GM12878 (cell line): ENCODE measurements around the gene FMNL2. TPM values are rescaled to one million over a fixed set of nuclear protein-coding genes. Genes with fewer than 3 reads are reported as not detected.

Experiments
- ATAC-seq: fragments of 200-7000 bp; cut with Tn5 transposase; 3 replicates; pipeline ENCODE4 v1.9.1; 2020; ENCODE audit warnings: mild to moderate bottlenecking, moderate library complexity
- BruUV-seq: library from RNA; stranded (reverse); fragments of 400-500 nt; replicated peaks from 2 replicates; lab custom pipeline; 2021; lab: Mats Ljungman, UMichigan
- CTCF ChIA-PET: fragments of 300-600 bp; sonication (Branson Sonifier 250); formaldehyde crosslinking; extraction: SDS; loops from one replicate; lab custom pipeline; 2021; ENCODE audit warnings: inconsistent platforms; lab: Yijun Ruan, JAX
- POLR2A ChIA-PET: fragments of 350-600 bp; formaldehyde crosslinking; extraction: SDS; loops from one replicate; lab custom pipeline; 2021; ENCODE audit warnings: inconsistent platforms; lab: Charles Lee
- RAD21 ChIA-PET: fragments of 300-600 bp; sonication (Branson Sonifier 250); formaldehyde crosslinking; loops from one replicate; lab custom pipeline; 2023; ENCODE audit warnings: antibody characterized with exemption; ENCODE audit not compliant: unreplicated experiment; lab: Charles Lee
- SMC1A ChIA-PET: fragments of 300-600 bp; sonication (Branson Sonifier 250); formaldehyde crosslinking; loops from one replicate; lab custom pipeline; 2023; ENCODE audit not compliant: unreplicated experiment, uncharacterized antibody; lab: Charles Lee
- DNase-seq: peaks from one replicate; pipeline ENCODE4 v3.0.0-alpha.2; 2011; ENCODE audit warnings: low read depth, low spot score
- FAIRE-seq: peaks from 3 replicates; lab custom pipeline; 2011; peaks lifted over from hg19 to GRCh38; lab: Jason Lieb, UNC
- H2AFZ ChIP-seq: 2 replicates; pipeline ENCODE4 v1.6.0; 2011; ENCODE audit warnings: low read depth, low read length, control low read depth; ENCODE audit not compliant: control insufficient read depth
- H3K27ac ChIP-seq: 2 replicates; pipeline ENCODE4 v1.5.1; 2011; ENCODE audit warnings: control low read depth; ENCODE audit not compliant: control insufficient read depth, insufficient read depth
- H3K27me3 ChIP-seq, 2 experiments: replicated peaks in 1 of 2; 2 replicates each; pipeline versions ENCODE4 v1.6.0 to v1.6.1; 2011; ENCODE audit warnings: low read length in 1 of 2; ENCODE audit not compliant: control insufficient read depth in 2 of 2, insufficient read depth in 2 of 2
- H3K36me3 ChIP-seq, 2 experiments: 2 replicates each; pipeline ENCODE4 v1.5.1; 2011; ENCODE audit warnings: low read length in 1 of 2; ENCODE audit not compliant: control insufficient read depth in 2 of 2, insufficient read depth in 2 of 2
- H3K4me1 ChIP-seq: 2 replicates; pipeline ENCODE4 v1.6.1; 2011; ENCODE audit warnings: mild to moderate bottlenecking, low read length, moderate library complexity, mixed read lengths; ENCODE audit not compliant: control insufficient read depth, insufficient read depth
- H3K4me2 ChIP-seq: 2 replicates; pipeline ENCODE4 v1.6.0; 2011; ENCODE audit warnings: control low read depth; ENCODE audit not compliant: control insufficient read depth, insufficient read depth
- H3K4me3 ChIP-seq: fragments of 200-600 bp; sonication (generic); 2 replicates; pipeline ENCODE4 v1.5.1; 2016
- H3K79me2 ChIP-seq: 2 replicates; pipeline ENCODE4 v1.6.0; 2011; ENCODE audit warnings: low read length; ENCODE audit not compliant: control insufficient read depth, insufficient read depth
- H3K9ac ChIP-seq: 2 replicates; pipeline ENCODE4 v1.8.0; 2011; ENCODE audit warnings: low read length, control low read depth, mixed read lengths; ENCODE audit not compliant: control insufficient read depth, insufficient read depth
- H3K9me3 ChIP-seq: replicated peaks from 3 replicates; pipeline ENCODE4 v1.5.1; 2011; ENCODE audit warnings: mild to moderate bottlenecking, low read length; ENCODE audit not compliant: control insufficient read depth, insufficient read depth
- H4K20me1 ChIP-seq: 2 replicates; pipeline ENCODE4 v1.6.0; 2011; ENCODE audit not compliant: control insufficient read depth, insufficient read depth
- BCLAF1 ChIP-seq: fragments of 450-650 bp; IDR thresholded peaks from 2 replicates; pipeline ENCODE4 v1.6.1; 2017; ENCODE audit warnings: antibody characterized with exemption, mild to moderate bottlenecking, moderate library complexity
- MXI1 ChIP-seq: fragments of 150-350 bp; IDR thresholded peaks from 2 replicates; pipeline ENCODE4 v1.6.1; 2011; ENCODE audit warnings: low read depth, mild to moderate bottlenecking, inconsistent platforms, low read length, improper control_type of control experiment
- NFYA ChIP-seq: IDR thresholded peaks from 2 replicates; pipeline ENCODE4 v1.6.1; 2011; ENCODE audit warnings: low read depth, mild to moderate bottlenecking, low read length, improper control_type of control experiment, borderline replicate concordance
- STAT1 ChIP-seq: fragments of 450-650 bp; conservative IDR thresholded peaks from 2 replicates; pipeline ENCODE4 v1.6.1; 2014; ENCODE audit warnings: antibody characterized with exemption, mild to moderate bottlenecking
- YY1 ChIP-seq: IDR thresholded peaks from 2 replicates; pipeline ENCODE4 v1.6.1; 2011; ENCODE audit warnings: low read depth, mild to moderate bottlenecking, low read length
- WGBS: methylation state at CpG from one replicate; pipeline ENCODE4 v1.1.6; 2016; ENCODE audit warnings: low lambda C conversion rate; ENCODE audit not compliant: insufficient replicate concordance, insufficient coverage; ENCODE audit errors: missing lambda C conversion rate; 5-methylcytosine and 5-hydroxymethylcytosine counted together
- in situ Hi-C: fragments of 300-500 bp; cut with MboI; formaldehyde crosslinking; loops from 9 replicates; pipeline ENCODE4 v1.14.3; 2018; ENCODE audit warnings: mixed read lengths
- intact Hi-C: fragments of 100-400 bp; cut with micrococcal nuclease; formaldehyde crosslinking; loops from one replicate; pipeline ENCODE4 v1.14.2; 2022; ENCODE audit not compliant: unreplicated experiment
- polyA plus RNA-seq, 11 experiments: library from polyadenylated mRNA; depleted of rRNA in 4 of 11; unstranded in 6 of 11; stranded (reverse) in 5 of 11; fragments of >200 nt; fragmentation: Nextera tagmentation in 4 of 11; fragmentation: Illumina TruSeq in 1 of 11; extraction: Ambion mirVana in 4 of 11; extraction: Trizol in 1 of 11; gene quantifications; 1 replicate in 1 of 11; 2 replicates in 10 of 11; pipeline versions ENCODE4 v1.2.1 to v1.2.3, GENCODE V29; 2011 to 2016; ENCODE audit warnings: inconsistent platforms in 2 of 11, missing spikeins in 2 of 11, low read depth in 1 of 11
- total RNA-seq, 4 experiments: library from RNA; depleted of rRNA in 3 of 4; stranded (reverse); fragments of >200 nt in 3 of 4; fragmentation: Illumina TruSeq in 1 of 4; extraction: Trizol in 1 of 4; gene quantifications; 2 replicates each; pipeline versions ENCODE4 v1.2.1 to v1.2.3, GENCODE V29; 2013 to 2021

FMNL2 gene
- total and polyA plus RNA-seq, 10 of the 15 experiments (the other 5 are each of a cell fraction or from before 2014, with no cell fraction given) = 0.13 to 9.9 (median 0.35) TPM

GRCh38 chr2:152462779-152463178, 127.8 kb downstream of the FMNL2 start:
- H3K27ac ChIP-seq = no peak overlapping the region
- ChIA-PET SMC1A (interaction anchor here (0.7 to 2.6 kb wide), 8 partner anchors 9 to 165 kb away, joined by 3 to 10 read pairs (median 4); no protein-coding TSS in a partner anchor), CTCF (interaction anchor here (1.1 to 2.3 kb wide), 2 partner anchors 17 to 173 kb away, joined by 3 to 7 read pairs; no protein-coding TSS in a partner anchor), RAD21 (interaction anchor here (1.1 to 2.1 kb wide), 4 partner anchors 14 to 273 kb away, joined by 3 to 11 read pairs (median 4); no protein-coding TSS in a partner anchor), POLR2A (no interaction called here)
- H3K4me1 ChIP-seq = peaks cover 19% of the 10 kb centered on the region
- intact Hi-C loops = loop anchor here (10.0 kb wide), 1 partner anchor 288 kb away; the partner anchor contains the start of gene STAM2
- H3K9ac ChIP-seq = no peak overlapping the region
- H3K9me3 ChIP-seq = no peaks in the 10 kb centered on the region
- BruUV-seq = no TSS peak
- no peak for TF ChIP-seq MXI1
- no peak for TF ChIP-seq NFYA
- no peak for TF ChIP-seq STAT1
- TF ChIP-seq BCLAF1 = no peak
- no peak for TF ChIP-seq YY1
- in situ Hi-C loops = no loop called here
- H3K4me2 ChIP-seq = no peak overlapping the region
- no peak overlapping the region for H3K4me3 ChIP-seq
- WGBS = 74% methylated on average over 5 of the region's 5 CpGs
- H2AFZ ChIP-seq = no peak overlapping the region
- ATAC-seq (no peak), DNase-seq (no peak), FAIRE-seq (no peak)
- no peaks in the 10 kb centered on the region for H4K20me1 ChIP-seq
- H3K36me3 ChIP-seq = no peaks in the 10 kb centered on the region
- peaks cover 2% of the 10 kb centered on the region; the same call in 1 of the 2 replicates for H3K79me2 ChIP-seq
- no peaks in the 10 kb centered on the region for H3K27me3 ChIP-seq
